Duodenal mucosa (tissue), 2 donors: ENCODE measurements around the gene NLGN4X.

ENCODE experiments used
- H3K27ac ChIP-seq: one replicate; pipeline ENCODE4 v1.7.0; 2013; ENCODE audit warnings: low read depth, low read length
- H3K27me3 ChIP-seq, 2 donors: one replicate each; pipeline ENCODE4 v1.7.0; 2013; ENCODE audit warnings: low read length in 2 of 2, control low read depth in 1 of 2; ENCODE audit not compliant: insufficient read depth in 2 of 2, control insufficient read depth in 1 of 2
- H3K36me3 ChIP-seq, 2 donors: one replicate each; pipeline ENCODE4 v1.7.0; 2013; ENCODE audit warnings: low read length in 2 of 2, control low read depth in 1 of 2; ENCODE audit not compliant: insufficient read depth in 2 of 2, control insufficient read depth in 1 of 2
- H3K4me1 ChIP-seq, 2 donors: one replicate each; pipeline ENCODE4 v1.7.0; 2013; ENCODE audit warnings: low read length in 2 of 2, control low read depth in 1 of 2; ENCODE audit not compliant: insufficient read depth in 2 of 2, control insufficient read depth in 1 of 2
- H3K4me3 ChIP-seq, 2 donors: one replicate each; pipeline ENCODE4 v1.7.0; 2013; ENCODE audit warnings: low read length in 2 of 2, low read depth in 1 of 2
- H3K9ac ChIP-seq, 2 donors: one replicate each; pipeline ENCODE4 v1.7.0; 2013; ENCODE audit warnings: low read length in 2 of 2, low read depth in 1 of 2
- H3K9me3 ChIP-seq, 2 donors: one replicate each; pipeline ENCODE4 v1.7.0; 2013; ENCODE audit warnings: low read length in 2 of 2, control low read depth in 1 of 2; ENCODE audit not compliant: control insufficient read depth in 1 of 2

The NLGN4X gene

DNA sequence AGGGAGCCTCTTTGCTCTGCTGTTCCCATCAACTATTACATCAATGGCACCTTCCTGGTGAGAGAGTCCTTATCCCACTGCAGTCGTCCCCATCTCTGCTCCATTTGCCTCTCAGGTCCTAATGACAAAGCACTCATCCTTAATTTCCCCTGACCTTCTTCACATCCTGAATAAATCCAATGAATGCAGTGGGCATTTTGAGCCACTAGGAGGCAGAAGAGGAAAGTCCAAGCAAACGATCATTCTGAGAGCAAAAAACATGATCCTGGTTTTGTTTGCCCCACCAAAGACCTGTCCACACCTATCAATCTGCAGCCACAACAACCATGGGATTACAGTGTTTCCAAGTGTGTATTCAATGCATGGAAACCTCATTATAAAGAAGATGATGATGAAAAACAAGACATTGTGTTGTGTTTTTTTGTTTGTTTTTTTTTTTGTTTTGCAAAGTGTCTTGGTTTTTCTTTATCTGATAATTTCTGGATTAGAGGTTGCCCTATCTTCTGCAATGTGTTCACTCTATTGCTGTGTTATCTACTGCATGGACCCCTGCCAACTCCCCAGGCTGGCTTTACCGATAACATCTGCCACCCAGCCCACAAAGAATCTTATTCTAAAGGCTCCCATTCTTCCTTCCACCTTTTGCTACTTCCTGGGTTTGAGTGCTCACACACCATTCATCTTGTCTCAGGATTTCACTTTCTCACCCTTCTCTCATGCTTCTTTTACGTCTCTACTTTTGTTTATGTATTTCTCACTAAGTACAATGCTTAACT, 207.2 kb downstream of the NLGN4X start:
- no peak overlapping the region for H3K4me3 ChIP-seq
- H3K27me3 ChIP-seq, result no peaks in the 10 kb centered on the region
- no peaks in the 10 kb centered on the region for H3K4me1 ChIP-seq
- H3K9ac ChIP-seq, result no peak overlapping the region
- no peaks in the 10 kb centered on the region for H3K9me3 ChIP-seq
- no peak overlapping the region for H3K27ac ChIP-seq
- no peaks in the 10 kb centered on the region for H3K36me3 ChIP-seq

DNA sequence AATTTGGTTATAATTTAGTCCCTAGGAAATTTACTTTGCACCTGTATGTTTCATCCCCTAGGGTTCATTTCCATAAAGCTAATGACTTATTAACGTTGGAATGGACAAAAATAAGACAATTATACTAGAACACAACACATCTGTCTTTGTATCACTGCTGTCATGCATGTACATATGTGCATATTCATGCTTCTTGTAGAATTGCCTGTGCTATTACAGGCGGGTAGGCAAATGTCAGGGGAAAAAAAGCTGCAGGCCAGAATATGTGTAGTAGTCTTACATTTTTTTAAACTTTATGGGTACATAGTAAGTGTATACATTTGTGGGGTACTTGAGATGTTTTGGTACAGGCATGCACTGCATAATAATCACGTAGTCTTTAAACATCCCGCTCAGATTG, 209.6 kb downstream of the NLGN4X start:
- no peak overlapping the region for H3K27ac ChIP-seq

DNA sequence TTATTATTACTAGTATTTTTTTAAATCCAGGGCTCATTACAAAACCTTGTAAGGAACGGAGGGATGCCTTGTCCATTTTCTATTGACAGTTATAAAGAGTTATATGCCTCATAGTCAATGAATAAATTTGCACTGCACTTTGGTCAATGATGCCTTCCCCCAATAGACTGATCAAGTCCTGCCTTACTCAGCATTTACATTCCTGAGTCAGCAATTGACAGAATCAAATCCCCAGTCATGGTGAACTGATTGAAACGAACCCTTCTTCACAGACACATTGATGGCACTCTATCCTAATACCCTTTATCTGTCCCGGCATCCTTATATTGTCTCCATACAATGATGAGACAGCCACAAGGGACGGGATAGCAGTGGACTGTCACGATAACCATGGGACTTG, 213.2 kb downstream of the NLGN4X start:
- Histone ChIP-seq H3K27me3 (no peaks in the 10 kb centered on the region), H3K27ac (no peak overlapping the region), H3K4me1 (no peaks in the 10 kb centered on the region), H3K9me3 (no peaks in the 10 kb centered on the region), H3K4me3 (no peak overlapping the region), H3K9ac (no peak overlapping the region), H3K36me3 (no peaks in the 10 kb centered on the region)

More for the DNA sequence above, 209.6 kb downstream of the NLGN4X start:
- H3K27me3 ChIP-seq, result no peaks in the 10 kb centered on the region
- no peak overlapping the region for H3K9ac ChIP-seq
- no peaks in the 10 kb centered on the region for H3K36me3 ChIP-seq
- no peaks in the 10 kb centered on the region for H3K9me3 ChIP-seq
- H3K4me1 ChIP-seq, result no peaks in the 10 kb centered on the region
- H3K4me3 ChIP-seq, result no peak overlapping the region

DNA sequence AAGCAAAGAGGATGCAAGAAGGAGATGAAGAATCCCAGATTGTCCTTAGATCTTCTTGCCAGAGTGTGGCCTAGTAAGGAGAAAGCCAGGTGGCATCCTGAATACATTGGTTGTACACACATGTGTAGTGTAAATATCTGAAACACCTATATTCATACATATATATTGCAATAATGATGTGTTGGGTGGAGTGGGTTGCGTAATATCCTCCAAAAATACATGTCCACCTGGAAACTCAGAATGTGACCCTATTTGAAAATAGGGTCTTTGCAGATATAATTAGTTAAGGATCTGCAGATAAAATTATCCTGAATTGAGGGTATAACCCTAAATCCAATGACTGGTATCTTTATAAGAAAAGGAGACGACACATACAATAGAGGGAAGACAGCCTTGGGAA, 216.3 kb downstream of the NLGN4X start:
- no peak overlapping the region for H3K4me3 ChIP-seq
- H3K9ac ChIP-seq, result no peak overlapping the region
- no peak overlapping the region for H3K27ac ChIP-seq

DNA sequence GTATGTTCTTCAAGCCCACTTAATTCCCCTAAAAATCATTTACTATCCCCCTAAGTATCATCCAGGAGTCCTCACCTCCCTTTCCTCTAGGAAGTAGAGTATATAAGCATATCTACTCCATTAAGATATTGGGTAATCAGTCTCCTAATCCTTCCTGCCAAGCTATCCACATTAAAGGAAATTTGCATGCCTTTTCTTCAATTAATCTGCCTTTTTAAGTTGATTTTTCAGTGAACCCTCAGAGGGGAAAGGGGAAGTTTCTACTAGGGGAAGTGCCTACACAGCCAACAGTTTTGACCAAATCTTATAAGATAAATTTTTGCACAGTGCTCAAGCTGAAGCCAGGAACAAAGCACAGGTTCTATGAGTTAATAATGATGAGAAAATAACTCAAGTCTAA, 222.8 kb downstream of the NLGN4X start:
- Histone ChIP-seq H3K27ac (no peak overlapping the region), H3K4me3 (no peak overlapping the region), H3K4me1 (no peaks in the 10 kb centered on the region), H3K9me3 (no peaks in the 10 kb centered on the region), H3K27me3 (no peaks in the 10 kb centered on the region), H3K9ac (no peak overlapping the region), H3K36me3 (no peaks in the 10 kb centered on the region)

More for the DNA sequence above, 216.3 kb downstream of the NLGN4X start:
- Histone ChIP-seq H3K36me3 (no peaks in the 10 kb centered on the region), H3K4me1 (no peaks in the 10 kb centered on the region), H3K9me3 (no peaks in the 10 kb centered on the region), H3K27me3 (no peaks in the 10 kb centered on the region)

DNA sequence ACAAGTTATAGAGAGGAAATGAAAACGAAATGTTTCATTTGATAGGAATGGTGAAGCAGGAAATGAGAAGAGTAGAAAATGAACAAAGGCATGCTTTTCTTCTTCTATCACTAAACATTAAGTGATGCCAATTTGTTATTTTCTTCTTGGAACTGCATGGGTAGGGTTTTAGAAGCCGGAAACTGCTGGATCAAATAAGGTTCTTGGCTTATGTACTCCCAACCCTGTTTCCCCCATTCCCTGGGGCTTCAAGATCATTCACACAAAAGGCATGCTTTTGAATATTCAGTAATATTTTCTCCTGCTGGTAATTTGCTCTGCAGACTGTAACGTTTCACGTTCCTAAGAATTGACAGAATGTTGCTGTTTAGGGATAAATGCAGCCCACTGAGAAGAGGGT, 224.1 kb downstream of the NLGN4X start:
- Histone ChIP-seq H3K36me3 (no peaks in the 10 kb centered on the region), H3K27ac (no peak overlapping the region), H3K4me1 (no peaks in the 10 kb centered on the region), H3K9ac (no peak overlapping the region), H3K9me3 (no peaks in the 10 kb centered on the region), H3K27me3 (no peaks in the 10 kb centered on the region), H3K4me3 (no peak overlapping the region)

DNA sequence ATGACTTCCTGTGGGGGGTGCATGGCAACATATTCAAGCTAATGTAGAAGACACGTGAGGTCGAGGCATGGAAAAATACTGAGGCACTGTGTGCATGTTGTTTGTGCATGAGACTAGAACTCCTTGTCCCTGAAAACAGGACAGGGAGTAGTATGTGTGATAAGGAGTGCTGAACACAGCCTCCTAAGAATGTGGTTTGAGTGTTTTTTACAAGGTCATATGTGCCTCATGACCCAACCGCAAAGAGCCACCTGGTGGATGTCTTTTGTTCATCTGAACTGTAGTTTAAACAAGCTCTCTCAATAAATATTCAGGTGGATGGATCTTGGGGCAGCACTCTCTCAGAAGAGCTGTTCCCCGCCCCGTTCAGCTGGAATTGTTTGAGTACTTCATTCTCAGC, 226.6 kb downstream of the NLGN4X start:
- Histone ChIP-seq H3K9me3 (no peaks in the 10 kb centered on the region), H3K27me3 (no peaks in the 10 kb centered on the region), H3K4me3 (no peak overlapping the region), H3K36me3 (no peaks in the 10 kb centered on the region), H3K27ac (no peak overlapping the region), H3K4me1 (no peaks in the 10 kb centered on the region), H3K9ac (no peak overlapping the region)

DNA sequence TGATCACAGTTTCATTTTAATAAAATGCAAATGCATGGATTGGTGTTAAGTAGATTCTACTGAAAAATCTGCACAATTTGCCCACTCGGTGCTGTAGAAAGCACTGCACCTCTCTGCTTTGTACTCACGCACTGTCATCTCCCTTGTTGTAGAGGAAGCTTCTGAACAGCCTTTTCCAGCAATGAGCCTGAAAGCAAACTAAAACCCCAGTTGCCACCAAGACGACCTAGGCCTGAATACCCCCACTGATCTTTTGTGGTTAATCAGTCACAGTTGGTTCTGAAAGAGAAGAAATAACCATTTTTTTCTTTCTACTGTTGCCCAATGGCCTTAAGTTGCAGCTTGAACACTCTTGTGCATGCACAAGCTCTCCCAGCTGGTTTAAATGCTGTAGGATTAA, 229.8 kb downstream of the NLGN4X start:
- Histone ChIP-seq H3K4me1 (no peaks in the 10 kb centered on the region), H3K36me3 (no peaks in the 10 kb centered on the region), H3K4me3 (no peak overlapping the region), H3K9ac (no peak overlapping the region), H3K9me3 (no peaks in the 10 kb centered on the region), H3K27me3 (no peaks in the 10 kb centered on the region), H3K27ac (no peak overlapping the region)

DNA sequence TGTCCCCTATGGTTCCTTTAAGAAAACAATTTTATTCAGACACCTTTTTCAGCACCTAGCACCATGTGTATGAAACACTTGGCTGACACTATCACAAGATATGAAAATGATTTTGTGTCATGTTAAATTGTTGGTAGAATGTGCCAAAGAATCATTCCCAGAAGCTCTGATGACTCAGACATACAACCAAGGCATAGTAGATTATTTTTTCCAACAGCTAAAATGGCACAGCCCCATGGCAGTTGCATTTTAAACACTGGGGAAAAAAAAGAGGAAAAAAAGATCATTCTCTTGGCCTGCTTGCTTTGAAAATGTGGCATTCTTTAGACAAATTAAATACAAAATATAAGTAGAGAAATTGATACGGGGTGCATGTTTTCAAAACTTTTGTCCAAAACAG, 230.2 kb downstream of the NLGN4X start:
- Histone ChIP-seq H3K27me3 (no peaks in the 10 kb centered on the region), H3K27ac (no peak overlapping the region), H3K4me1 (no peaks in the 10 kb centered on the region), H3K9me3 (no peaks in the 10 kb centered on the region), H3K36me3 (no peaks in the 10 kb centered on the region), H3K4me3 (no peak overlapping the region), H3K9ac (no peak overlapping the region)

DNA sequence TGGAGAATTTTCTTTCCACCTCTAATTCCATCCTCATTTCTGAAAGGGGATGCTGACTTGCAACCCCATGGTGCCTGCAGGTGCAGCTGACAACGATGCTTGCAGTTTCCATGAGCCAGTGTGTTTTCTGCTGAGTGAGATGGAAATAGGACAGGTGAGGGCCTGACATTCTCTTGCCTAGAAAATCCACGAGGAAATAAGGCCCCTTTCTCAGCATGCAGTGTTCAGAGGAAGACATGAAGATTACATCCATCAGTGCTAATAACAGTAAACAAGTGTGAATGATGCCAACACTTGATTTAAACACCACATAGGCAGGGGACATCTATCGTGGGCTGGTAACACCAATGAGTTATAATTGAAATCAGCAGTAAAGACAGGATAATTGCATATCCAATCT, 237.3 kb downstream of the NLGN4X start:
- Histone ChIP-seq H3K4me1 (no peaks in the 10 kb centered on the region), H3K27me3 (no peaks in the 10 kb centered on the region), H3K4me3 (no peak overlapping the region), H3K9me3 (no peaks in the 10 kb centered on the region), H3K27ac (no peak overlapping the region), H3K36me3 (no peaks in the 10 kb centered on the region), H3K9ac (no peak overlapping the region)
